ENCODE measurements around the gene PHOX2B.

PHOX2B gene

DNA sequence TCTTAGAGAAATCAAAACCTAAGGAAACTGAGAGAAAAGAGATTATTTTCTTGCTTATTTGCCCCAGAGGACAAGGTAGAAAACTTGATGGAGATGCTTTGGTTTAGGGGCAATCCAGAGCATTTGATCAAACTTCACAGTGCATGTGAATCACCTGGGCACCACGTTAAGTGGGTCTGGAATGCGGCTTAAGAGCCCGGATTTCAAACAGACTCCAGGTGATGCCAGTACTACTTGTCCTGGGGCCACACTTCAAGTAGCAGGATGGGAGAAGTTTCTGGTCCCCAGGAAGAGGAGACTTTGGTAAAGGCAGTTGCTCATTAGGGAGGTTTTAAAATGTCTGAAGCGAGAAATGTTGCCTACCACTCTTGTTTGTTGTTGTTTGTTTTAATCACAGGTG is 51.8 kb downstream of the PHOX2B start (continued):
- TF ChIP-seq, protein P1, sequence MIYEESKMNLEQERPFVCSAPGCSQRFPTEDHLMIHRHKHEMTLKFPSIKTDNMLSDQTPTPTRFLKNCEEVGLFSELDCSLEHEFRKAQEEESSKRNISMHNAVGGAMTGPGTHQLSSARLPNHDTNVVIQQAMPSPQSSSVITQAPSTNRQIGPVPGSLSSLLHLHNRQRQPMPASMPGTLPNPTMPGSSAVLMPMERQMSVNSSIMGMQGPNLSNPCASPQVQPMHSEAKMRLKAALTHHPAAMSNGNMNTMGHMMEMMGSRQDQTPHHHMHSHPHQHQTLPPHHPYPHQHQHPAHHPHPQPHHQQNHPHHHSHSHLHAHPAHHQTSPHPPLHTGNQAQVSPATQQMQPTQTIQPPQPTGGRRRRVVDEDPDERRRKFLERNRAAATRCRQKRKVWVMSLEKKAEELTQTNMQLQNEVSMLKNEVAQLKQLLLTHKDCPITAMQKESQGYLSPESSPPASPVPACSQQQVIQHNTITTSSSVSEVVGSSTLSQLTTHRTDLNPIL (CRISPR knock-in tag; IDR thresholded peaks at IDR 0.05; ENCODE audit: low read depth): no peak
- TF ChIP-seq, protein P2, sequence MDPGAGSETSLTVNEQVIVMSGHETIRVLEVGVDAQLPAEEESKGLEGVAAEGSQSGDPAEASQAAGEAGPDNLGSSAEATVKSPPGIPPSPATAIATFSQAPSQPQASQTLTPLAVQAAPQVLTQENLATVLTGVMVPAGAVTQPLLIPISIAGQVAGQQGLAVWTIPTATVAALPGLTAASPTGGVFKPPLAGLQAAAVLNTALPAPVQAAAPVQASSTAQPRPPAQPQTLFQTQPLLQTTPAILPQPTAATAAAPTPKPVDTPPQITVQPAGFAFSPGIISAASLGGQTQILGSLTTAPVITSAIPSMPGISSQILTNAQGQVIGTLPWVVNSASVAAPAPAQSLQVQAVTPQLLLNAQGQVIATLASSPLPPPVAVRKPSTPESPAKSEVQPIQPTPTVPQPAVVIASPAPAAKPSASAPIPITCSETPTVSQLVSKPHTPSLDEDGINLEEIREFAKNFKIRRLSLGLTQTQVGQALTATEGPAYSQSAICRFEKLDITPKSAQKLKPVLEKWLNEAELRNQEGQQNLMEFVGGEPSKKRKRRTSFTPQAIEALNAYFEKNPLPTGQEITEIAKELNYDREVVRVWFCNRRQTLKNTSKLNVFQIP (CRISPR knock-in tag; IDR thresholded peaks at IDR 0.05; ENCODE audit: borderline replicate concordance, low read depth): no peak
- TF ChIP-seq ZNF8 (CRISPR knock-in tag; IDR thresholded peaks at IDR 0.05) (no peak), RARB (CRISPR knock-in tag; IDR thresholded peaks at IDR 0.05) (no peak), BACH2 (CRISPR knock-in tag; IDR thresholded peaks at IDR 0.05; ENCODE audit: borderline replicate concordance) (no peak), CSDC2 (CRISPR knock-in tag; IDR thresholded peaks at IDR 0.05) (no peak), ZC3H10 (CRISPR knock-in tag; IDR thresholded peaks at IDR 0.05) (no peak), ARNTL (CRISPR knock-in tag; IDR thresholded peaks at IDR 0.05; ENCODE audit: borderline replicate concordance, low read depth) (no peak), TCF4 (CRISPR knock-in tag; IDR thresholded peaks at IDR 0.05; ENCODE audit: borderline replicate concordance) (no peak)
- TF ChIP-seq, protein P3, sequence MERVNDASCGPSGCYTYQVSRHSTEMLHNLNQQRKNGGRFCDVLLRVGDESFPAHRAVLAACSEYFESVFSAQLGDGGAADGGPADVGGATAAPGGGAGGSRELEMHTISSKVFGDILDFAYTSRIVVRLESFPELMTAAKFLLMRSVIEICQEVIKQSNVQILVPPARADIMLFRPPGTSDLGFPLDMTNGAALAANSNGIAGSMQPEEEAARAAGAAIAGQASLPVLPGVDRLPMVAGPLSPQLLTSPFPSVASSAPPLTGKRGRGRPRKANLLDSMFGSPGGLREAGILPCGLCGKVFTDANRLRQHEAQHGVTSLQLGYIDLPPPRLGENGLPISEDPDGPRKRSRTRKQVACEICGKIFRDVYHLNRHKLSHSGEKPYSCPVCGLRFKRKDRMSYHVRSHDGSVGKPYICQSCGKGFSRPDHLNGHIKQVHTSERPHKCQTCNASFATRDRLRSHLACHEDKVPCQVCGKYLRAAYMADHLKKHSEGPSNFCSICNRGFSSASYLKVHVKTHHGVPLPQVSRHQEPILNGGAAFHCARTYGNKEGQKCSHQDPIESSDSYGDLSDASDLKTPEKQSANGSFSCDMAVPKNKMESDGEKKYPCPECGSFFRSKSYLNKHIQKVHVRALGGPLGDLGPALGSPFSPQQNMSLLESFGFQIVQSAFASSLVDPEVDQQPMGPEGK (CRISPR knock-in tag; IDR thresholded peaks at IDR 0.05; ENCODE audit: borderline replicate concordance): no peak

DNA sequence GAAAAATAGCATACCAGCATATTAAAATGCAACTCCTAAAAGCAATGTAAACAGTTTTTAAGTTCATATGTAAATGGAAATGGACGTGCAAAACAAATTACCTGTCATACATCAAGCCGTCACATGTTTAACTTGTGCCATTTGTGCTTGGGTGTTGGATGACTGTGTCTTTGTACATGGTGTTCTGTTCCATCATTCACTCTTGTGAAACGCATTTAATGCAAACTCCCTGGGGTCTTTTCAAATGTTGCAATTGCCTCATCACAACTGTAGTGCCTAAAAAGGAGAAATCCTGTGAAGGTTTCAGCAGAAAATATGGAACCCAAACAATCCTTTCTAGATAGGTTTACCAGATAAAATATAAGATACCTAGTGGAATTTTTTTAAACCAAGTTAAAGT is 52.4 kb downstream of the PHOX2B start:
- TF ChIP-seq ZNF565 (CRISPR knock-in tag; conservative IDR thresholded peaks at IDR 0.05; ENCODE audit: low read depth) (no peak), ESRRG (CRISPR knock-in tag; IDR thresholded peaks at IDR 0.05) (no peak), TCF4 (CRISPR knock-in tag; IDR thresholded peaks at IDR 0.05; ENCODE audit: borderline replicate concordance) (no peak), SNAI2 (CRISPR knock-in tag; IDR thresholded peaks at IDR 0.05) (no peak), RARB (CRISPR knock-in tag; IDR thresholded peaks at IDR 0.05) (no peak), ZNF8 (CRISPR knock-in tag; IDR thresholded peaks at IDR 0.05) (no peak), ZNF70 (CRISPR knock-in tag; IDR thresholded peaks at IDR 0.05) (no peak), ZFP30 (CRISPR knock-in tag; IDR thresholded peaks at IDR 0.05) (no peak), OSR1 (CRISPR knock-in tag; IDR thresholded peaks at IDR 0.05) (no peak), ZC3H10 (CRISPR knock-in tag; IDR thresholded peaks at IDR 0.05) (no peak), ISL1 (CRISPR knock-in tag; IDR thresholded peaks at IDR 0.05) (no peak), ARNTL (CRISPR knock-in tag; IDR thresholded peaks at IDR 0.05; ENCODE audit: borderline replicate concordance, low read depth) (no peak), GLIS3 (CRISPR knock-in tag; IDR thresholded peaks at IDR 0.05) (no peak), BACH2 (CRISPR knock-in tag; IDR thresholded peaks at IDR 0.05; ENCODE audit: borderline replicate concordance) (no peak), TOX (CRISPR knock-in tag; IDR thresholded peaks at IDR 0.05; ENCODE audit: borderline replicate concordance) (no peak), ZFP3 (CRISPR knock-in tag; IDR thresholded peaks at IDR 0.05) (no peak)
- TF ChIP-seq, protein P2 (CRISPR knock-in tag; IDR thresholded peaks at IDR 0.05; ENCODE audit: borderline replicate concordance, low read depth): no peak
- TF ChIP-seq, protein P4, sequence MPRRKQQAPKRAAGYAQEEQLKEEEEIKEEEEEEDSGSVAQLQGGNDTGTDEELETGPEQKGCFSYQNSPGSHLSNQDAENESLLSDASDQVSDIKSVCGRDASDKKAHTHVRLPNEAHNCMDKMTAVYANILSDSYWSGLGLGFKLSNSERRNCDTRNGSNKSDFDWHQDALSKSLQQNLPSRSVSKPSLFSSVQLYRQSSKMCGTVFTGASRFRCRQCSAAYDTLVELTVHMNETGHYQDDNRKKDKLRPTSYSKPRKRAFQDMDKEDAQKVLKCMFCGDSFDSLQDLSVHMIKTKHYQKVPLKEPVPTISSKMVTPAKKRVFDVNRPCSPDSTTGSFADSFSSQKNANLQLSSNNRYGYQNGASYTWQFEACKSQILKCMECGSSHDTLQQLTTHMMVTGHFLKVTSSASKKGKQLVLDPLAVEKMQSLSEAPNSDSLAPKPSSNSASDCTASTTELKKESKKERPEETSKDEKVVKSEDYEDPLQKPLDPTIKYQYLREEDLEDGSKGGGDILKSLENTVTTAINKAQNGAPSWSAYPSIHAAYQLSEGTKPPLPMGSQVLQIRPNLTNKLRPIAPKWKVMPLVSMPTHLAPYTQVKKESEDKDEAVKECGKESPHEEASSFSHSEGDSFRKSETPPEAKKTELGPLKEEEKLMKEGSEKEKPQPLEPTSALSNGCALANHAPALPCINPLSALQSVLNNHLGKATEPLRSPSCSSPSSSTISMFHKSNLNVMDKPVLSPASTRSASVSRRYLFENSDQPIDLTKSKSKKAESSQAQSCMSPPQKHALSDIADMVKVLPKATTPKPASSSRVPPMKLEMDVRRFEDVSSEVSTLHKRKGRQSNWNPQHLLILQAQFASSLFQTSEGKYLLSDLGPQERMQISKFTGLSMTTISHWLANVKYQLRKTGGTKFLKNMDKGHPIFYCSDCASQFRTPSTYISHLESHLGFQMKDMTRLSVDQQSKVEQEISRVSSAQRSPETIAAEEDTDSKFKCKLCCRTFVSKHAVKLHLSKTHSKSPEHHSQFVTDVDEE (CRISPR knock-in tag; IDR thresholded peaks at IDR 0.05): no peak
- TF ChIP-seq, protein P3 (CRISPR knock-in tag; IDR thresholded peaks at IDR 0.05; ENCODE audit: borderline replicate concordance): no peak
- TF ChIP-seq, protein P5, sequence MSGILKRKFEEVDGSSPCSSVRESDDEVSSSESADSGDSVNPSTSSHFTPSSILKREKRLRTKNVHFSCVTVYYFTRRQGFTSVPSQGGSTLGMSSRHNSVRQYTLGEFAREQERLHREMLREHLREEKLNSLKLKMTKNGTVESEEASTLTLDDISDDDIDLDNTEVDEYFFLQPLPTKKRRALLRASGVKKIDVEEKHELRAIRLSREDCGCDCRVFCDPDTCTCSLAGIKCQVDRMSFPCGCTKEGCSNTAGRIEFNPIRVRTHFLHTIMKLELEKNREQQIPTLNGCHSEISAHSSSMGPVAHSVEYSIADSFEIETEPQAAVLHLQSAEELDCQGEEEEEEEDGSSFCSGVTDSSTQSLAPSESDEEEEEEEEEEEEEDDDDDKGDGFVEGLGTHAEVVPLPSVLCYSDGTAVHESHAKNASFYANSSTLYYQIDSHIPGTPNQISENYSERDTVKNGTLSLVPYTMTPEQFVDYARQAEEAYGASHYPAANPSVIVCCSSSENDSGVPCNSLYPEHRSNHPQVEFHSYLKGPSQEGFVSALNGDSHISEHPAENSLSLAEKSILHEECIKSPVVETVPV (CRISPR knock-in tag; IDR thresholded peaks at IDR 0.05): no peak
- ATAC-seq: no peak
